Body of pancreas (tissue), 4 donors: Measurements from ENCODE around the gene RPL35A. TPM values are rescaled to one million over a fixed set of nuclear protein-coding genes. Genes with fewer than 3 reads are reported as not detected.

Source experiments
- ATAC-seq: fragments of 150-250 bp; one replicate; pipeline ENCODE4 v1.9.1; 2016
- DNase-seq, 4 donors: peaks; one replicate each; pipeline ENCODE4 v3.0.0-alpha.2; 2019
- H3K27ac ChIP-seq, 4 donors: fragments of 200-600 bp; sonication (generic); 1 replicate in 3 of 4; 2 replicates in 1 of 4; pipeline versions ENCODE4 v1.5.1 to v1.6.1; 2016 to 2019; ENCODE audit warnings: mild to moderate bottlenecking in 1 of 4, mixed read lengths in 1 of 4, moderate library complexity in 1 of 4
- H3K27me3 ChIP-seq, 2 donors: fragments of 200-600 bp; sonication (generic); one replicate each; pipeline ENCODE4 v1.6.0; 2016; ENCODE audit warnings: mild to moderate bottlenecking in 1 of 2
- H3K36me3 ChIP-seq, 2 donors: fragments of 200-600 bp; sonication (generic); replicated peaks in 1 of 2; 2 replicates each; pipeline ENCODE4 v1.5.1; 2016; ENCODE audit warnings: low read depth in 2 of 2; ENCODE audit not compliant: insufficient read depth in 1 of 2
- H3K4me1 ChIP-seq: fragments of 200-600 bp; sonication (generic); one replicate; pipeline ENCODE4 v1.6.0; 2016
- H3K4me3 ChIP-seq, 2 donors: fragments of 200-600 bp; sonication (generic); 1 replicate in 1 of 2; 2 replicates in 1 of 2; pipeline ENCODE4 v1.5.1; 2016 to 2019
- H3K9me3 ChIP-seq, 3 donors: fragments of 200-600 bp; sonication (generic); 1 replicate in 2 of 3; 2 replicates in 1 of 3; pipeline ENCODE4 v1.5.1; 2016
- POLR2A ChIP-seq, 3 donors: fragments of 450-650 bp; IDR thresholded peaks; one replicate each; pipeline ENCODE4 v1.6.1; 2016; ENCODE audit warnings: antibody characterized with exemption in 3 of 3, mild to moderate bottlenecking in 2 of 3
- WGBS, 2 donors: methylation state at CpG; one replicate each; pipeline ENCODE4 v1.1.5; 2017; 5-methylcytosine and 5-hydroxymethylcytosine counted together
- intact Hi-C: fragments of 100-400 bp; cut with DNase I; formaldehyde crosslinking; loops from one replicate; pipeline ENCODE4 v1.15.1; 2023
- small RNA-seq: library from RNA; depleted of rRNA; stranded (forward); fragments of <200 nt; gene quantifications from one replicate; pipeline ENCODE3, GENCODE V24; 2016
- total RNA-seq, 2 donors: library from RNA; depleted of rRNA; stranded (reverse); fragments of >200 nt; gene quantifications; one replicate each; pipeline ENCODE4 v1.1.0, GENCODE V29; 2016
- TF ChIP-seq, protein P1 (sequence below), 7 experiments: fragments of 450-650 bp in 4 of 7; fragments of 200-600 bp in 3 of 7; sonication (generic) in 3 of 7; IDR thresholded peaks; one replicate each; pipeline ENCODE4 v1.5.1; 2016 to 2019; ENCODE audit warnings: antibody characterized with exemption in 7 of 7

RPL35A gene
- total RNA-seq, 2 donors from 2014 or later, result 156 to 462 TPM

DNA sequence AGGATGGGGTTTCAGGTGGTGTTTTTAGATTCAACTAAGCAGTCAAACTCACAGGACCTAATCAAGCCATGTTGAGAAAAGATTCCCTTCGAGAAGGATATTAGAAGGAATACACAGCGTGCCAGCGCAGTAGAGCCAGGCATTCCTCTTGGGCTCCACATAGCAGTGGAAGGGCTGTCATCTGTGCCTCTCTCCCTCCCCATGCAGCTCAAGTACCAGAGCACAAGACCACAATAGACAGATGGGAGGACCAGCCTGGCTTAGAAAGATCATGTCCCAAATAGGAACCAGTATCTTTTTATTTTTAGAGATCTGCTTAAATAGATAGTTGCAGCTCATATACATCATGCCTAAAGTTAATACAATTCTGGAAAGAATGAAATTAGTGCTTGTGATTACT, 47.9 kb downstream of the RPL35A start:
- DNase-seq, result no peak
- WGBS, 2 donors, result 93 to 97% methylated on average over 3 of the region's 3 CpGs
- no peak for ATAC-seq
- Histone ChIP-seq H3K27ac (no peak overlapping the region), H3K36me3 (no peaks in the 10 kb centered on the region), H3K4me3 (no peak overlapping the region), H3K9me3 (no peaks in the 10 kb centered on the region), H3K27me3 (no peaks in the 10 kb centered on the region), H3K4me1 (no peaks in the 10 kb centered on the region)
- TF ChIP-seq POLR2A (IDR thresholded peaks at IDR 0.05), result no peak
- TF ChIP-seq, protein P1, sequence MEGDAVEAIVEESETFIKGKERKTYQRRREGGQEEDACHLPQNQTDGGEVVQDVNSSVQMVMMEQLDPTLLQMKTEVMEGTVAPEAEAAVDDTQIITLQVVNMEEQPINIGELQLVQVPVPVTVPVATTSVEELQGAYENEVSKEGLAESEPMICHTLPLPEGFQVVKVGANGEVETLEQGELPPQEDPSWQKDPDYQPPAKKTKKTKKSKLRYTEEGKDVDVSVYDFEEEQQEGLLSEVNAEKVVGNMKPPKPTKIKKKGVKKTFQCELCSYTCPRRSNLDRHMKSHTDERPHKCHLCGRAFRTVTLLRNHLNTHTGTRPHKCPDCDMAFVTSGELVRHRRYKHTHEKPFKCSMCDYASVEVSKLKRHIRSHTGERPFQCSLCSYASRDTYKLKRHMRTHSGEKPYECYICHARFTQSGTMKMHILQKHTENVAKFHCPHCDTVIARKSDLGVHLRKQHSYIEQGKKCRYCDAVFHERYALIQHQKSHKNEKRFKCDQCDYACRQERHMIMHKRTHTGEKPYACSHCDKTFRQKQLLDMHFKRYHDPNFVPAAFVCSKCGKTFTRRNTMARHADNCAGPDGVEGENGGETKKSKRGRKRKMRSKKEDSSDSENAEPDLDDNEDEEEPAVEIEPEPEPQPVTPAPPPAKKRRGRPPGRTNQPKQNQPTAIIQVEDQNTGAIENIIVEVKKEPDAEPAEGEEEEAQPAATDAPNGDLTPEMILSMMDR (IDR thresholded peaks at IDR 0.05), result no peak
- intact Hi-C loops, result no loop called here

Small RNA genes lying within 50 kb of the gene (small RNA-seq; reads per million reads assigned to genes)
- gene RNU6-621P, result not detected

Other genes with a start within 250 kb of the RPL35A start
- 10 to 100 TPM; 23.1 to 33.0 TPM for gene RUBCN, start 213.3 kb upstream of the RPL35A start, total RNA-seq
- gene FYTTD1, start 200.3 kb upstream of the RPL35A start, total RNA-seq, result 10 to 100 TPM; 13.8 to 16.3 TPM
- gene LRCH3, start 158.9 kb upstream of the RPL35A start, total RNA-seq, result 10 to 100 TPM; 26.7 to 29.0 TPM
- gene LMLN, start 10.0 kb downstream of the RPL35A start, total RNA-seq, result 1 to 10 TPM; 1.6 to 4.4 TPM